Hepatocyte (in vitro differentiated cells): Measurements from ENCODE around the gene AGXT. TPM values are rescaled to one million over a fixed set of nuclear protein-coding genes. Genes with fewer than 3 reads are reported as not detected.

Source experiments
- DNase-seq: peaks from one replicate; pipeline ENCODE4 v3.0.0-alpha.2; 2016; ENCODE audit warnings: low spot score
- H2AFZ ChIP-seq: fragments of 200-600 bp; sonication (generic); 2 replicates; pipeline ENCODE4 v1.6.0; 2016; ENCODE audit warnings: antibody characterized with exemption, mild to moderate bottlenecking
- H3K27ac ChIP-seq: fragments of 200-600 bp; sonication (generic); 2 replicates; pipeline ENCODE4 v1.5.1; 2016; ENCODE audit warnings: mild to moderate bottlenecking
- H3K27me3 ChIP-seq: fragments of 200-600 bp; sonication (generic); 2 replicates; pipeline ENCODE4 v1.6.1; 2016
- H3K36me3 ChIP-seq: fragments of 200-600 bp; sonication (generic); replicated peaks from 2 replicates; pipeline ENCODE4 v1.5.1; 2016; ENCODE audit warnings: low read depth; ENCODE audit not compliant: insufficient read depth
- H3K4me1 ChIP-seq: fragments of 200-600 bp; sonication (generic); 2 replicates; pipeline ENCODE4 v1.5.1; 2016; ENCODE audit warnings: mild to moderate bottlenecking, moderate library complexity; ENCODE audit not compliant: insufficient read depth
- H3K4me2 ChIP-seq: fragments of 200-600 bp; sonication (generic); 2 replicates; pipeline ENCODE4 v1.6.0; 2016
- H3K4me3 ChIP-seq: fragments of 200-600 bp; sonication (generic); 2 replicates; pipeline ENCODE4 v1.5.1; 2016; ENCODE audit warnings: mild to moderate bottlenecking
- H3K79me2 ChIP-seq: fragments of 200-600 bp; sonication (generic); 2 replicates; pipeline ENCODE4 v1.6.0; 2017; ENCODE audit warnings: mild to moderate bottlenecking
- H3K9me2 ChIP-seq: fragments of 200-600 bp; sonication (generic); replicated peaks from 2 replicates; pipeline ENCODE4 v1.6.0; 2017; ENCODE audit warnings: mild to moderate bottlenecking; ENCODE audit not compliant: insufficient read depth
- H3K9me3 ChIP-seq: fragments of 200-600 bp; sonication (generic); 2 replicates; pipeline ENCODE4 v1.5.1; 2016; ENCODE audit warnings: low read depth, mild to moderate bottlenecking
- H4K20me1 ChIP-seq: fragments of 200-600 bp; sonication (generic); 2 replicates; pipeline ENCODE4 v1.6.0; 2016; ENCODE audit warnings: mild to moderate bottlenecking; ENCODE audit not compliant: insufficient read depth, poor library complexity, severe bottlenecking
- EZH2 ChIP-seq: fragments of 200-600 bp; sonication (generic); IDR thresholded peaks from 2 replicates; pipeline ENCODE4 v1.6.1; 2016; ENCODE audit warnings: antibody characterized with exemption, mild to moderate bottlenecking, borderline replicate concordance
- EZH2phosphoT487 ChIP-seq: fragments of 200-600 bp; sonication (generic); IDR thresholded peaks from one replicate; pipeline ENCODE4 v1.6.1; 2018; ENCODE audit warnings: antibody characterized with exemption, mild to moderate bottlenecking, low read depth, moderate library complexity; ENCODE audit not compliant: unreplicated experiment, severe bottlenecking
- WGBS: methylation state at CpG from one replicate; pipeline ENCODE4 v1.1.6; 2016; ENCODE audit warnings: low lambda C conversion rate; ENCODE audit errors: missing lambda C conversion rate; 5-methylcytosine and 5-hydroxymethylcytosine counted together
- polyA plus RNA-seq: library from polyadenylated mRNA; unstranded; fragments of >200 nt; fragmentation: Nextera tagmentation; extraction: Ambion mirVana; gene quantifications from 2 replicates; pipeline ENCODE4 v1.2.1, GENCODE V29; 2016
- total RNA-seq: library from RNA; depleted of rRNA; stranded (reverse); fragments of >200 nt; gene quantifications from 2 replicates; pipeline ENCODE4 v1.2.3, GENCODE V29; 2014
- TF ChIP-seq, protein P1 (sequence below): fragments of 200-600 bp; sonication (generic); IDR thresholded peaks from 2 replicates; pipeline ENCODE4 v1.5.1; 2016; ENCODE audit warnings: antibody characterized with exemption, mild to moderate bottlenecking; ENCODE audit not compliant: poor library complexity

The AGXT gene
- total and polyA plus RNA-seq, 2 experiments from 2014 or later = 90.8 to 169 TPM

DNA sequence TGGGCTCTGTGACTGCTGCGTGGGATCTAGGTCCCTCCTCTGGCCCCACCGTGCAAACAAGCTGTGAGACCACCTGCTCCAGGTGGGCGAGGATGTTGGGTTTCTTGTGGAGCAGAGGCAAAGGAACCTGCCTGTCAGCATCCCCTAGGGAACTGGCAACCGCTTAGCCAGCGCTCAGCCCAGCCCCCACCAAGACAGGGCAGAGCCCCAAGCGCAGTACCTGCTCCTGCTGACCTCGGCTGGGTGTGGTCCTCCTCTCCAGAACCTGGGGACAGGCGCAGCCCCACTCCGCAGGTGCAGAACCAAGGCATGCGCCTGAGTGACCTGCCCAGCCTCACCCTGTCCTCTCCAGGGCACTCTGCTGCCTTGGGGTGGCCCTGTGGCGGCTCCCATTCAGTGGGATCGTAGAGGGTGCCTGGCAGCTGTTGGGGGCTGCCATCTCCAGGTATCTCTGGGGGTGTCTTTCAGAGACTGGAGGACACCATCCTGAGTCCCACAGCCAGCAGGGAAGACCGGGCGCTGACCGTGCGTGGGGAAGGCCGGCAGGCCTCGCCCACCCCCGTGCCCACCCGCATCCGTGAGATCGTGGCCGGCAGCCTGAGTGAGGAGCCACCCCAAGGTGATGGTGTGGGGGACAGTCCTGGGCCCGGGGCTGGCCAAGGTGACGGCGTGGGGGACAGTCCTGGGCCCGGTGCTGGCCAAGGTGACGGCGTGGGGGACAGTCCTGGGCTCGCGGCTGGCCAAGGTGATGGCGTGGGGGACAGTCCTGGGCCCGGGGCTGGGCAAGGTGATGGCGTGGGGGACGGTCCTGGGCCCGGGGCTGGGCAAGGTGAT lies 49.9 kb downstream of the AGXT start:
- Histone ChIP-seq H2AFZ (no peak overlapping the region), H3K4me1 (peaks cover 19% of the 10 kb centered on the region), H3K4me2 (no peak overlapping the region), H3K9me3 (no peaks in the 10 kb centered on the region), H3K27me3 (peaks cover 11% of the 10 kb centered on the region), H3K9me2 (no peaks in the 10 kb centered on the region), H3K79me2 (no peaks in the 10 kb centered on the region), H3K4me3 (no peak overlapping the region), H4K20me1 (no peaks in the 10 kb centered on the region), H3K36me3 (no peaks in the 10 kb centered on the region), H3K27ac (no peak overlapping the region)
- 93% methylated on average over 31 of the region's 36 CpGs for WGBS
- TF ChIP-seq EZH2phosphoT487 (no peak), EZH2 (no peak)
- TF ChIP-seq, protein P1, sequence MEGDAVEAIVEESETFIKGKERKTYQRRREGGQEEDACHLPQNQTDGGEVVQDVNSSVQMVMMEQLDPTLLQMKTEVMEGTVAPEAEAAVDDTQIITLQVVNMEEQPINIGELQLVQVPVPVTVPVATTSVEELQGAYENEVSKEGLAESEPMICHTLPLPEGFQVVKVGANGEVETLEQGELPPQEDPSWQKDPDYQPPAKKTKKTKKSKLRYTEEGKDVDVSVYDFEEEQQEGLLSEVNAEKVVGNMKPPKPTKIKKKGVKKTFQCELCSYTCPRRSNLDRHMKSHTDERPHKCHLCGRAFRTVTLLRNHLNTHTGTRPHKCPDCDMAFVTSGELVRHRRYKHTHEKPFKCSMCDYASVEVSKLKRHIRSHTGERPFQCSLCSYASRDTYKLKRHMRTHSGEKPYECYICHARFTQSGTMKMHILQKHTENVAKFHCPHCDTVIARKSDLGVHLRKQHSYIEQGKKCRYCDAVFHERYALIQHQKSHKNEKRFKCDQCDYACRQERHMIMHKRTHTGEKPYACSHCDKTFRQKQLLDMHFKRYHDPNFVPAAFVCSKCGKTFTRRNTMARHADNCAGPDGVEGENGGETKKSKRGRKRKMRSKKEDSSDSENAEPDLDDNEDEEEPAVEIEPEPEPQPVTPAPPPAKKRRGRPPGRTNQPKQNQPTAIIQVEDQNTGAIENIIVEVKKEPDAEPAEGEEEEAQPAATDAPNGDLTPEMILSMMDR = no peak
- no peak for DNase-seq

DNA sequence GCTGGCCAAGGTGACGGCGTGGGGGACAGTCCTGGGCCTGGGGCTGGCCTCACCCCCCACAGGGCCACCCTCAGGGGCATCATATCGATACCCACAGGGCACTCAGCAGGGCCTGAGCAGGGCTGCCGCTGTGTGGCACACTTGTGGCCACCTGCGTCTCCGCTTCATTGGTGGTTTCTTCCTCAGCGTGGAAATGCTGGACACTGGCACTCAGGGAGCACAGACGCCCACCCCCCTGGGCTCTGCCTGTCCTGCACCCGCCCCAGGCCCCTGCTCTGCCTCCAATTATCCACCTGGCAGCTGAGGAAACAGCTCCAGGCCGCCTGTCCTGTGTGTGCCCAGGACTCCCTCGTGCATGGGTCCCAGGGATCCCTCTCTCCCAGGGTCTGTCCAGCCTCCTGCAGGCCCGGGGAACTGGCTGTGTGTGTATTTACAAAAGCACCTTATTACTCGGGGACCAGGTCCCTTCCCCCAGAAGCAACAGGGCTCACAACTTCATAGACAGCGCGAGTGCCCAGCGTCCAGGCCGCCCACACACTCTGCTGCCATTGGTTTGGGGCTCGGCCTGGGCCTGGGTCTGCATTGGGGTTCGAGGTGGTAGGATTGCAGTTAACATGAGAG lies 50.6 kb downstream of the AGXT start:
- Histone ChIP-seq H3K4me1 (peaks cover 11% of the 10 kb centered on the region), H2AFZ (no peak overlapping the region), H3K36me3 (no peaks in the 10 kb centered on the region), H3K4me2 (no peak overlapping the region), H3K9me3 (no peaks in the 10 kb centered on the region), H3K79me2 (no peaks in the 10 kb centered on the region), H4K20me1 (no peaks in the 10 kb centered on the region), H3K4me3 (no peak overlapping the region), H3K27me3 (peaks cover 11% of the 10 kb centered on the region), H3K9me2 (no peaks in the 10 kb centered on the region), H3K27ac (no peak overlapping the region)
- DNase-seq = no peak
- TF ChIP-seq EZH2 (no peak), EZH2phosphoT487 (no peak)
- TF ChIP-seq, protein P1 = no peak
- WGBS = 89% methylated on average over 18 of the region's 19 CpGs

DNA sequence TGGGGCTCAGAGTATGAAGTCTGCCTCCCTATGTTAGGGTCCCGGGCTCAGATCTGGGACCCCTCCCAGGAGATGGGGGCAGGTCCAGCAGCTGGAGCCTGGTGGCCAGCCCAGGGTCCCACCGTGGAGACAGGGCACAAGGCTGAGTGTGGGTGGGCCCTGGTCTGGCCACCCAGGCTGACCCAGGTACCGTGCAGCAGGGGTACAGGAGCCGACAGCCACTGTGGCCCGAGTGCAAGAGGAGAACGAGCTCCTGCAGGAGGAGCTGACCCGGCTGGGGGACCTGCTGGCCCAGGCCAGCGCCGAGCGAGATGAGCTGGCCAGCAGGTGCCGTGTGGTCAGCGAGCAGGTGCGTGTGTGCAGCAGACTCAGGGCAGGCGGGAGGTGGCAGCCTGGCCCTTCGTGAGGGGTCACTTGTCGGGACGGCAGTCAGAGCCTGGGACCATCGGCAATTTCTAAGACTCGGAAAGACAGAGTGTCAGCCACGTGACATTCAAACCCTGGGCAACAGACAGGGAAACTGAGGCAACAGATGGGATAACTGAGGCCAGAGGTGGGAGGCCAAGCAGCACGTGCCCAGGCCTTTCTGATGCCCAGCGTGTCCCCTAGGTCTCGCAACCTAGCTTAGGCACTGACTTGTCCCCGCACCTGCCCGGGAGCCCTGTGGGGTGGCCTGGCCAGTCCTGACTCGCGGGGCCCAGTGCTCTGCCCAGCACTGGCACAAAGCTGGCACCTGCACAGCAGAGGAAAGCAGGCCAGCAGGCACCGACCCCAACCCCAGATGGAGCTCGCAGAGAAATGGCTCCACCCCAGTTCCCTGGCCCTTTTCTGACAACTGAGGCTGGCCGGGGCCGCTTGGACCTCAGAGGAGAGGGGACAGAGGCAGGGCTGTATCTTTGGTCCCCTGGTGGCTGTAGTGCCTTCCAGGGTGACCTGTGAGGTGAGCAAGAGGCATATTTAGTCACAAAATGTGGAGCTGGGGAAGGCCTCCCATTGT lies 51.5 kb downstream of the AGXT start:
- H2AFZ ChIP-seq = no peak overlapping the region
- no peaks in the 10 kb centered on the region for H3K36me3 ChIP-seq
- TF ChIP-seq, protein P1 = no peak
- no peak for TF ChIP-seq EZH2
- no peak for TF ChIP-seq EZH2phosphoT487
- H3K4me2 ChIP-seq = no peak overlapping the region
- WGBS = 90% methylated on average over 29 of the region's 31 CpGs
- no peak overlapping the region for H3K27ac ChIP-seq
- no peak overlapping the region for H3K4me3 ChIP-seq
- peaks cover 11% of the 10 kb centered on the region for H3K4me1 ChIP-seq
- no peaks in the 10 kb centered on the region for H3K9me3 ChIP-seq
- peak; percentile 4 for DNase-seq
- no peaks in the 10 kb centered on the region for H3K79me2 ChIP-seq
- H3K9me2 ChIP-seq = no peaks in the 10 kb centered on the region
- H4K20me1 ChIP-seq = no peaks in the 10 kb centered on the region
- peaks cover 8% of the 10 kb centered on the region for H3K27me3 ChIP-seq
